Left ventricle myocardium inferior (tissue), 1 donor: ENCODE measurements around the gene SPANXN4. TPM values are rescaled to one million over a fixed set of nuclear protein-coding genes. Genes with fewer than 3 reads are reported as not detected.

ENCODE experiments used
- DNase-seq: peaks from one replicate; pipeline ENCODE4 v3.0.0-alpha.2; 2020
- H3K27ac ChIP-seq: fragments of 200-600 bp; replicated peaks from 2 replicates; pipeline ENCODE4 v1.8.0; 2021
- H3K27me3 ChIP-seq: fragments of 200-600 bp; 2 replicates; pipeline ENCODE4 v1.8.0; 2021; ENCODE audit warnings: low read depth
- H3K36me3 ChIP-seq: fragments of 200-600 bp; 2 replicates; pipeline ENCODE4 v1.8.0; 2021
- H3K4me1 ChIP-seq: fragments of 200-600 bp; 2 replicates; pipeline ENCODE4 v1.8.0; 2021
- H3K4me3 ChIP-seq: fragments of 200-600 bp; 2 replicates; pipeline ENCODE4 v1.8.0; 2021; ENCODE audit warnings: mild to moderate bottlenecking, moderate library complexity
- H3K9me3 ChIP-seq: fragments of 200-600 bp; replicated peaks from 2 replicates; pipeline ENCODE4 v1.8.0; 2021
- CTCF ChIP-seq: fragments of 200-600 bp; IDR thresholded peaks from 2 replicates; pipeline ENCODE4 v1.8.0; 2021; ENCODE audit warnings: antibody characterized with exemption, mild to moderate bottlenecking, borderline replicate concordance
- intact Hi-C: fragments of 100-400 bp; cut with micrococcal nuclease; formaldehyde crosslinking; loops from one replicate; pipeline ENCODE4 v1.11.0; 2022
- total RNA-seq: library from RNA; stranded (reverse); fragmentation: NEBNext Ultra II Directional; extraction: Animal tissue kit (Norgen Biotek cat#: 25700); gene quantifications from one replicate; pipeline ENCODE4 v1.2.1, GENCODE V29; 2021
- donor health status: DM: no; HTN: yes; CAD: no; lungs with severe emphysema.

SPANXN4 gene
- total RNA-seq, 1 donor from 2014 or later, result not detected

GRCh38 chrX:142998447-142999198, 27.1 kb upstream of the SPANXN4 start:
- no peaks in the 10 kb centered on the region for H3K27me3 ChIP-seq
- no peak overlapping the region for H3K4me3 ChIP-seq
- H3K9me3 ChIP-seq, result no peaks in the 10 kb centered on the region
- no peak for TF ChIP-seq CTCF
- intact Hi-C loops, result no loop called here
- no peak for DNase-seq
- no peak overlapping the region for H3K27ac ChIP-seq
- H3K4me1 ChIP-seq, result no peaks in the 10 kb centered on the region
- H3K36me3 ChIP-seq, result no peaks in the 10 kb centered on the region

GRCh38 chrX:142999199-142999701, 26.5 kb upstream of the SPANXN4 start:
- Histone ChIP-seq H3K27ac (no peak overlapping the region), H3K36me3 (no peaks in the 10 kb centered on the region), H3K4me1 (no peaks in the 10 kb centered on the region), H3K9me3 (no peaks in the 10 kb centered on the region), H3K27me3 (no peaks in the 10 kb centered on the region), H3K4me3 (no peak overlapping the region)
- TF ChIP-seq CTCF, result no peak
- intact Hi-C loops, result no loop called here
- no peak for DNase-seq

GRCh38 chrX:143002206-143002605, 23.5 kb upstream of the SPANXN4 start:
- intact Hi-C loops, result no loop called here
- no peak for DNase-seq
- Histone ChIP-seq H3K9me3 (no peaks in the 10 kb centered on the region), H3K27ac (no peak overlapping the region), H3K36me3 (no peaks in the 10 kb centered on the region), H3K27me3 (no peaks in the 10 kb centered on the region), H3K4me1 (no peaks in the 10 kb centered on the region), H3K4me3 (no peak overlapping the region)
- TF ChIP-seq CTCF, result no peak

- H3K27ac ChIP-seq, result no peak overlapping the region
- H3K4me1 ChIP-seq, result no peaks in the 10 kb centered on the region
- H3K36me3 ChIP-seq, result no peaks in the 10 kb centered on the region
- DNase-seq, result no peak
- no peaks in the 10 kb centered on the region for H3K9me3 ChIP-seq
- intact Hi-C loops, result no loop called here
- H3K4me3 ChIP-seq, result no peak overlapping the region
- no peak for TF ChIP-seq CTCF
- H3K27me3 ChIP-seq, result no peaks in the 10 kb centered on the region
These were observed 8.5 kb upstream of the SPANXN4 start for GRCh38 chrX:143017272-143017671.

GRCh38 chrX:143027275-143027674, 1.5 kb downstream of the SPANXN4 start:
- Histone ChIP-seq H3K4me1 (no peaks in the 10 kb centered on the region), H3K9me3 (no peaks in the 10 kb centered on the region), H3K36me3 (no peaks in the 10 kb centered on the region), H3K27me3 (no peaks in the 10 kb centered on the region), H3K4me3 (no peak overlapping the region), H3K27ac (no peak overlapping the region)
- no peak for TF ChIP-seq CTCF
- intact Hi-C loops, result no loop called here
- DNase-seq, result no peak
